Stimulated activated effector memory CD8-positive, alpha-beta T cell treated with anti-CD3 and anti-CD28 coated beads, Interleukin-12 subunit alpha, Interleukin-12 subunit beta, amount 100 ng/mL, for 72 hours (primary cell): Measurements from ENCODE around the gene ATF6B.
A peak's percentile ranks its signal among the peaks of the same experiment; 100 is the strongest.
"Not testable (repeated sequence)": the region's sequence is repeated elsewhere in the genome, so short reads cannot be mapped to it uniquely, and the experiment has no call there.

Experiments
- ATAC-seq: fragments of 150-1000 bp; cut with Tn5 transposase; 2 replicates; pipeline ENCODE4 v1.10.0; 2021
- DNase-seq, 2 donors: peaks; one replicate each; pipeline ENCODE4 v3.0.0; 2021 to 2022; ENCODE audit warnings: low spot score in 2 of 2
- H3K27ac Mint-ChIP-seq: one replicate; pipeline ENCODE4 v1.8.0; 2022; ENCODE audit warnings: mild to moderate bottlenecking, mixed read lengths
- H3K36me3 Mint-ChIP-seq: one replicate; pipeline ENCODE4 v1.8.0; 2022; ENCODE audit warnings: mild to moderate bottlenecking, mixed read lengths
- H3K4me1 Mint-ChIP-seq: one replicate; pipeline ENCODE4 v1.8.0; 2022; ENCODE audit warnings: mixed read lengths
- H3K4me3 Mint-ChIP-seq: one replicate; pipeline ENCODE4 v1.8.0; 2022; ENCODE audit warnings: mild to moderate bottlenecking, mixed read lengths
- H3K9me3 Mint-ChIP-seq: one replicate; pipeline ENCODE4 v1.8.0; 2022; ENCODE audit warnings: mixed read lengths

Gene ATF6B

GRCh38 chr6:32073101-32073500 lies 54.9 kb downstream of the ATF6B start:
- DNase-seq (no peak), ATAC-seq (no peak)
- Mint-ChIP-seq H3K4me1 (no peaks in the 10 kb centered on the region), H3K4me3 (no peak overlapping the region), H3K27ac (peak overlapping the region; percentile 11), H3K36me3 (no peaks in the 10 kb centered on the region), H3K9me3 (no peaks in the 10 kb centered on the region)

DNA sequence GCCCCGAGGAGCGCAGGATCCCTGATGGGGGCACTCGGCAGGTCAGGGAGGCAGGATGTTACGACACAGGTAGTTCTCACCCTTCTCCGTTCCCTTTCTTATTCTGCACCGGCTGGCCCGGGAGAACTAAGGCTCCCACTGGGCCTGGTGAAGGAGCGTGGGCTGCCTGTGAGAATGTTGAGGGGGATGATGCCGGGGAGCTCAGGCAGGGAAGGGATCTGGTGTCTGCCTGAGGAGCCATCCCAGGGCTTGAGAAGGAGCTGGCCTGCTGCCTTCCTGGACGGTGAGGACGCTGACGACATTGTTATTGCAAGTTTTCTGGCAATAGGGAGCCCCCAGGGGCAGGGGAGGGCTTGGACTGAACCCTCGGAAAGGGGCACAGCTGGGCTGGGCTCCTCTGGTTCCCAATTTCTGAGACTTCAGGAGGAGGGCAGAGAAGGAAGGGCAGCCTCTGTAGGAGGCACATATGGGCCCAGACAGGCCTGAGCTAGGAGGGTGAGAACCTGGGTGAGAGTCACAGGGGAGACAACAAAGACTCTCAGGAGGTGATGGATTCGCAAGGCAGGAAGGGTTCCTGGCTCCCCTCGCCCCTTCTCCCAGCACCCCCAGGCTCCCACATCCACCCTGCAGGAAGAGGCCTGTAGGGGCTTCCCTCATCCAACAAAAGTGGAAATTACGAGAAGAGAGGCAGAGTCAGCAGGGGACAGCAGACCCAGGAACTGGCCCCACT lies 57.1 kb downstream of the ATF6B start:
- no peak overlapping the region for H3K4me3 Mint-ChIP-seq
- no peak for ATAC-seq
- no peaks in the 10 kb centered on the region for H3K9me3 Mint-ChIP-seq
- no peak overlapping the region for H3K27ac Mint-ChIP-seq
- H3K36me3 Mint-ChIP-seq: no peaks in the 10 kb centered on the region
- no peak for DNase-seq
- no peaks in the 10 kb centered on the region for H3K4me1 Mint-ChIP-seq

- H3K27ac Mint-ChIP-seq: no peak overlapping the region
- ATAC-seq (no peak), DNase-seq (no peak)
- H3K4me3 Mint-ChIP-seq: no peak overlapping the region
- no peaks in the 10 kb centered on the region for H3K4me1 Mint-ChIP-seq
- H3K36me3 Mint-ChIP-seq: no peaks in the 10 kb centered on the region
- H3K9me3 Mint-ChIP-seq: no peaks in the 10 kb centered on the region
These were observed 58.0 kb downstream of the ATF6B start for GRCh38 chr6:32069878-32070515.

GRCh38 chr6:32069460-32069859 lies 58.6 kb downstream of the ATF6B start:
- DNase-seq (no peak), ATAC-seq (no peak)
- H3K4me1 Mint-ChIP-seq: no peaks in the 10 kb centered on the region
- no peaks in the 10 kb centered on the region for H3K9me3 Mint-ChIP-seq
- H3K27ac Mint-ChIP-seq: no peak overlapping the region
- no peak overlapping the region for H3K4me3 Mint-ChIP-seq
- no peaks in the 10 kb centered on the region for H3K36me3 Mint-ChIP-seq

GRCh38 chr6:32068867-32069266 lies 59.2 kb downstream of the ATF6B start:
- ATAC-seq: no peak
- Mint-ChIP-seq H3K36me3 (no peaks in the 10 kb centered on the region), H3K4me1 (no peaks in the 10 kb centered on the region), H3K27ac (no peak overlapping the region), H3K9me3 (no peaks in the 10 kb centered on the region), H3K4me3 (no peak overlapping the region)
- DNase-seq: no peak

- not testable (repeated sequence) for H3K27ac Mint-ChIP-seq, ATAC-seq, H3K36me3 Mint-ChIP-seq, DNase-seq, H3K9me3 Mint-ChIP-seq, H3K4me1 Mint-ChIP-seq, H3K4me3 Mint-ChIP-seq
These were observed 59.7 kb downstream of the ATF6B start for GRCh38 chr6:32068315-32068714.

DNA sequence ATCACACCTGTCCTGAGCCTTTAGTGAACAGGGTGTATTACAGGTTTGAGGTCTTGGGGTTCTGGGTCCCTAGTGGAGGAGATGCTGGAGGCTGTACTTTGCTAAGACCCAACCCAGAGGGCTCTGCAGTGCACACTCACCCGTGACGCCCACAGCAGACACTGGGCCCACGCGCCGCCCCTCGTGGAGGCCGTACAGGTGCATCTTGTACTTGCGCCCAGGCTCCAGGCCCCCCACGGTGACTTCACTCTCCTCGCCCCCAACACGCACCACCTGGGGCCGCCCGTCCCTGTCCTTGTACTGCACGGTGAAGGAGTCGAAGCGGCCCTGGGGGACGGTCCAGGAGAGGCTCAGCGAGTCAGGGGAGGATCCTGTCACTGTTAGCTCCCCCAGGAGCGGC lies 60.5 kb downstream of the ATF6B start:
- not testable (repeated sequence) for H3K9me3 Mint-ChIP-seq, H3K36me3 Mint-ChIP-seq, DNase-seq, H3K4me1 Mint-ChIP-seq, ATAC-seq, H3K27ac Mint-ChIP-seq, H3K4me3 Mint-ChIP-seq
